Measurements from ENCODE around the gene SEL1L3.

The SEL1L3 gene

DNA sequence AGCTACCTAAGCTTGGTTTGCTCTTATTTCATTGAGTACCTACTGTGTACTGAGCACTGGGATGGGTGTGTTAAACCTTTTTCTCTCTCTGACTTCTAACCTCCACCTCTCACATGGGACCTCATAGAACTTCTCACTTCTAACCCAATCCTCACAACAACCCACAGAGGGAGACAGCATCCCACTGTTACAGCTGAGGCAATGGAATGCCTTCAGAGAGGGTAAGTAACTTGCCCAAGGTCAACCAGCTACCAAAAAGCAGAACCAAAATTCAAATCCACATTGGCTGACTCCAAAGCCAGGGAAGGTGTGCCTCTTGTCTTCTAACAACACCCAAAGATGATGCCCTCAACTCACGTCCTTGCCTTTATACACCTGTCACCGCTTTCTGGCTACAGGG lies 5.4 kb downstream of the SEL1L3 start:
- no peak for DNase-seq (ENCODE audit: insufficient read length, low spot score)
- FAIRE-seq = peak; percentile 37

DNA sequence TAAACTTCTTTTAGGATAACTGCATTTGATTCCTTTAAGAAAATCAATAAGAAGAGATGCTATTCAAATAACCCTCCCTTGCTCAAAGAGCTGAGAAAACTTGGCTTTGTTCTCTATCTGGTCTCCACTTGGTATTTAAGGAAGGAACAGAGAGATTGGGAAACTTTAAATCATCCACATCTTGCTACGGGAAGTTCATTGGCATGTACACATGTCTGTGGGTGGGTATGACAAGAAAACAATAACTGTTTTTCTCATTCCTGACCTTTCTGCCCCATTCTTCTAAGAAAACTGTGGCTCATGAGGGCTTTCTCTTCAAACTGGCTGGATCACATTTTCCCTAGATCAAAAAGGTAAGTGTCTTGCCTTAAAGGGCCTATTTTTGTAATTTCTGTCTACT lies 6.0 kb downstream of the SEL1L3 start:
- FAIRE-seq = no peak
- DNase-seq (ENCODE audit: insufficient read length, low spot score) = no peak

DNA sequence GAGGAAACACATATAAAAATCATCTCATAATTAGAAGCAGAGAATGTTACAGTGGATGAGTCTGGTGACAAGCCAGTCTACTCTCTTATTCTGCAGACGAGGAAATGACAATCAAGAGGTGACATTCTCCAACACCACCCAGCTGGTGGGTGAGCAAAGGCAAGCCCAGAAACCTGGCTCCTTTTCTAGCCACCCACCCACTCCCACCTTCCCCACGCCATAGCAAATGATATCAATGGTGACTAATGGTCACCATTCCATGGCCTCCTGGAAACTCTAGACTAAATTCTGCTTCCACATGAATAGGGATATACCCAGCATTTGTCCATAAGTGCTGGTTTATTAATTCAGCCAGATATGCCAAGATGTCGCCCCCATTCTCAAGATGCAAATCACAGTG lies 10.7 kb downstream of the SEL1L3 start:
- DNase-seq (ENCODE audit: insufficient read length, low spot score) (no peak), FAIRE-seq (peak; percentile 31)

DNA sequence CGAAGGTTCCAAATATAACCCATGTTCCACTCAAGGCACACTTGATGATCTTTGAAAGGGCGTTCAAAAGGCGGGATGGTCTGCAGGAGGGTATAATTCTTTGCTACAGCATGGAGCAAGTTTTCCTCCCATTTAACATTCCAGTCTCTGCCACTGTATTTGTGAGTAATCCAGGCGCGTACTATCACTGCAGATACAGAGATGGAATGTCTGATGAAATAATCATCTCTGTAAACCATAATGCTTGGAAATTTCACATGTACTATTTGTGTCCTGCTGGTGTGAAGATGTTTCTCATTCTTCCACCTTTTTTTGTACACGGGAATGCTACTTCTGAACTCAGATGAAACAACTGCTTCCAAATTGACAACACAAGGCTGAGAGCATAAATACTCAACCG lies 15.5 kb downstream of the SEL1L3 start:
- no peak for FAIRE-seq
- DNase-seq (ENCODE audit: insufficient read length, low spot score) = no peak

DNA sequence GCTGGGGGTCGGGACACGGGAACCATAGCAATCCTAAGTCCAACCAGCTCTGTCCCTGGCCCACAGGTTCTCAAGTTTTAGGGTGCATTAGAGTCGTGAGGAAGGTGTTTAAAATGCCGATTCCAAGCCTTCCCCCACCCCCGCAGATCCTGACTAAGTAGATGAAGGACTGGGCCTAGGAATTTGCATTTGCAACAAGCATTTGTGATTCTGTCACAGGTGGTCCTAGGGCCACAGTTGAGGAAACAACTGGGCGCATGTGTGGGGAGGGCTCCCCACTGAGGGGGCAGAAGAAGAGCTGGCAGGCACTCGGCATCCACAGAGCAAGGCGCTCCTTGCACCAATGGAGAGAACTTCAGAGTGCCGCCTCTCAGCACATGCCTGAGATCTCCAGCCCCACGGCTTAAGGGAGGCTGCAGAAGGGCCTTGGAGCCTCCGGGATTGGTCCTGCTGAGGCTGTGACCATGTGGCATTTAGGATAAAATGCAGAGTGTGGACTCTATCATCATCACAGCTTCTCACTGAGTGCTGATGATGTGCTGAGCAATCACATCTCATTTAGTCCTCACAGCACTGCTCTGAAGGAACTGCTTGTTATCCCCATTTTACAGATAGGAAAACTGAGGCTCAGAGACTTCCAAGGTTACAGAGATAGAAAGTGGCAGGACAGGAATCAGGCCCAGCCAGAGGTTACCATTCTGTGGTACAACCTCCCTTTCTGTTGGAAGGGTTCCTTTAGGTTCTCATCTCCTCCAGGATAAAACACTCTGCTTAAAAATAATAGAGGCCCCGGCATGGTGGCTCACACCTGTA lies 16.7 kb downstream of the SEL1L3 start:
- FAIRE-seq (no peak), DNase-seq (ENCODE audit: insufficient read length, low spot score) (no peak)

DNA sequence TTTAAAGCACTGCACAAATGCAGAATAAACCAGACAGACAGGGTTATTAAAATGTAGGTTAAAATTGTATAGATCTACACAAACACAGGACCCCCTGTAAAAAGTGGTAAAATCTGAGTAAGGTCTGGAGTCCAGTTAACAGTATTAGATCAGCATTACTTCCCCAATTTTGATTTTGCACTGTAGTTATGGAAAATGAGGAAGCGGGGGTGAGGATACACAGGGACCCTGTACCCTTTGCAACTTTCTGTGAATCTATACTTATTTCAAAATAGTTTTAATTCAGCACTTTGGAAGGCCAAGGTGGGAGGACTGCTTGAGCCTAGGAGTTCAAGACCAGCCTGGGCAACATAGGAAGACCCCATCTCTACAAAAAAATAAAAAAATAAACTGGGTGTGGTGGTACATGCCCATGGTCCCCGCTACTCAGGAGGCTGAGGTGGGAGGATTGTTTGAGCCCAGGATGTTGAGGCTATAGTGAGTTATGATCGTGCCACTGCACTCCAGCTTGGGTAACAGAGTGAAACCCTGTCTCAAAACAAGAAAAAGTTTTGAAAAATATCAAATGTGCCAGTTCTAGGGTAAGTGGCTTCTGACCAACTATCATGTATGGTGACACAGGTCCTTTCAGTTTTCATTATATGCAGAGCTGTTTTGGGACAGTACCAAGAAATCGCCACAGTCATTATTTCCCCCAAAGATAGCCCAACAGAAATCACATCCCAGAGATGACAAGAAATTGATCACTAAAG lies 17.7 kb downstream of the SEL1L3 start:
- no peak for DNase-seq (ENCODE audit: insufficient read length, low spot score)

DNA sequence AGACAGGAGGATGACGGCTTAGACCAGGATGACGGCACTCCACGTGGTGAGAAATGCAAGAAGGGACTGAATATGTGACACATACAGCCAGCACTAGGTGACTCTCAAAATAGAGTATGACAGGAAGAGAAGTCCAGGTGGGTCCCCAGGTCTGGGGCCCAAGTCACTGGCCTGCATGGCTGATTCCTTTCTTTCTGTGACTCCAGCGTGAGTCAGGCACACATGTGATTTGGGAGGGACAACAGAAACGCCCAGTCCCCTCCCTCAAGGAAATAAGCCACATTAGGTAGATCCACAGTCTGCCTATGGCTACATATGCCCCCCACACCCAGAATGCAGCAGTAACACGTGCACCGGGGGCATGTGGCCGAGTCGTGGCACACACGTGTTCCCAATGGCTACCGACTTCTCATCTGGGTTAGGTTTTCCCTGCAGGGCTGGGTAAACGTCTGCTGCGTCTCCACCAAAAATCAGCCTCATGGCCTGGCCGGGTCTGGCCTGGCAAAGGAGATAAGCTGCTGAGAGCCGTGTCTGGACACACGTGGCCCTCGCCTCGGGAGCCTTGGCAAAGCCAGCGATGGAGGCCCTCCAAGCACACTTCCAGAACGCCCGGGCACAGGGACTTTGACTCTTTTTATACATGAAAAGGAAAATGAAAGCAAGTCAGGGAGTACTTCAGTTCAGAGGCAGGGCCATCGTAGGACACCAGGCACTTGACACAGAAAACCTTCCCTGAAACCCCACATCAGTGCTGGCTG lies 19.3 kb downstream of the SEL1L3 start:
- FAIRE-seq (peak; percentile 53), DNase-seq (ENCODE audit: insufficient read length, low spot score) (no peak)

More for the DNA sequence above, 17.7 kb downstream of the SEL1L3 start:
- no peak for FAIRE-seq

DNA sequence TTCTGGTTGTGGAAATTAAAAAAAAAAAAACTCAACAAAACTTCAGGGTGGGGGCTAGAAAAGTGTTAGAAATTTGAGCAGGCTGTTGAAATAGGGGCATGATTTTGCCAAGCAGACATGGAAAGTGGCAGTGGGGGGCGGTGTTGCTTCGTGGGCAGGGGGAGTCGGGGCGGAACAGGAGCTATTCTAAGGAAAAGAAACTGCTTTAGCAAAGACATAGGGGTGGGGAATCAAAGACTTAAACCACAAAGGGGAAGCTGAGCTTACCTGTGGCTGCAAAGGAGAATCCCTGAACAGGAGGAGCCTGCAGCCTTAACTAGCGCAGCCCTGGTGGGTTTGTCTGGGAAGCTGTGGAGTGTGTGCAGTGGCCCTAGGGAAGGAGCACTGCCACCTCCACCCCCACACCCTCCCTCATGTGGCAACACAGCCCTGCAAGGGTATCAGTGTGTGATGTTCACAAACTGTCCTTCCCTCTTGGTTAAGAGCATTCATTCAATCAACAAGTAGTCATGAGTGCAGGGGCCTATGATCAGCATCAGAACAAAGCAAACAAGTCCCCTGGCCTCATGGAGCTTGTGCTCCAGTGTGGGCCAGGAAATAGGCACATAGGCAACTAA lies 20.5 kb downstream of the SEL1L3 start:
- DNase-seq (ENCODE audit: insufficient read length, low spot score) (no peak), FAIRE-seq (peak; percentile 88)

DNA sequence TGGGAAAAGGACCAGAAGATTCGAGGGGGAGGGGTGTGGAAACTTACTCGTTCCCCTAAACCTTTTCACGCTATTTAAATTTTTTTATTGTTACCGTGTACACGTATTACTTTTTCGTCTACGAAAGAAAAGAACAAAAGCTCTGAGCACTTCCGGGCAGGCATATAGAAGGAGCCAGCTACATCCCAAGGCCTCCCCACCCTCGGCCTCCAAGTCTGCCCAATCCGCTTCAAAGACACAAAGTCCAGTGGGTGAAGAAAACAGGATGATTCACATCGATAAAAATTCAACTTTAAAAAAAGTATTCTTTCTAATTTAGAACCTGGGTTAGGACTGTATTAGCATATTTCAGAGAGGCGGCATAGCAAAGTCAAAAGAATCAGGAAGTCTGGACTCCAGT lies 23.1 kb downstream of the SEL1L3 start:
- DNase-seq (ENCODE audit: insufficient read length, low spot score) (no peak), FAIRE-seq (no peak)

DNA sequence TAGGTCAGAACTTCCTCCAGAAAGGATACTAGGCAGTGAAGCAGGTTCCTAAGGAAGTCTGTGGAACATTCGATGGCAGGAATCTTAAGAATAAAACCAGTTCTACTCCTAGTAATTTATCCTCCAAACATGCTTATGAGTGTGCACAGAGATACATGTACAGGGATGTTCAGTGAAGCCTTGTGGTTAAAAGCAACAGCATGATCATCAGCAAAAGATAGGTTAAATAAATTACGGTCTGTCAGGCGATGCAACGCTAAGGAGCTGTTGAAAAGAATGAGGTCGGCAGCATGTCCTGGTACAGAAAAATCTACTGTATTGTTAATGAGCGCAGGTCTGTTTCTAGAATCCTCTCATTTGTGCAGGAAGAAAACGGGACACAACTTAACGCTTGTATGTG lies 23.6 kb downstream of the SEL1L3 start:
- DNase-seq (ENCODE audit: insufficient read length, low spot score) (no peak), FAIRE-seq (no peak)

DNA sequence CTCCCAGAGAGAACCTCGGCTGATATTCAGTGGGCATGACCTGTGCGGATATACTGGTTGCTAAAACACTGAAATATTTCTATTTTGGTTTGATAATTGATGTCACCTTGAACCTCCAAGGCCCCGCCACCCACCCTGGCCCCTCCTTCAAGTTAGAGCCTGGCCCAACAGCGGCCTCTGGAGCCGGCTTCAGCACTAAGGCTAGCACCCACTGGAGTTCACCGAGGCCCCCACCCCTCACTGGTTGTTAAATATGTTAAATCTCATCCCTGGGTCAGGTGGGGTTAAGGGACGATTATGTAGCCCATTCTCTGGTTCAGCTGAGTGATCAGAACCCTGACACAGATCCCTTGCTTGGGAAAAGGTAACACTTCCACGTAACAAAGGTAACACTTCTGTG lies 24.3 kb downstream of the SEL1L3 start:
- FAIRE-seq = no peak
- DNase-seq (ENCODE audit: insufficient read length, low spot score) = no peak

DNA sequence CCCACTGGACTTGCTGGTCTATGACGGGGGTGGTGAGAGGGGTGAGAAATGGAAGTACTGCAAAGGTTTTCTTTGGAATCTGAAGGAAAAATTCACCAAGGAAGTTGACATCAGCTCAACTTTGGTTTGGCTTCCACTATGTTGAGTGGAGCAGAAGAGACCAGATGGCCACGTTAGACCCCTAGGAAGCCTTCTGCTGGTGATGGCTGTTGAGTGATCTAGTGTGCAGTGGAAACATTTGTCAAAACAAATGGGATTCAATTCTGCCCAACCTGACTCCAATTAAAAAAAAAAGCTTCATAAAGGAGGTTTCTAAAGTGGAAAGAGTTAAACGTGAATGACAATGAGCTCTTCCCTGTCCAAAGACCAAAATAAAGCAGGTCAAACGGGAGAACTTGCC lies 25.7 kb downstream of the SEL1L3 start:
- DNase-seq (ENCODE audit: insufficient read length, low spot score) = no peak
- no peak for FAIRE-seq

DNA sequence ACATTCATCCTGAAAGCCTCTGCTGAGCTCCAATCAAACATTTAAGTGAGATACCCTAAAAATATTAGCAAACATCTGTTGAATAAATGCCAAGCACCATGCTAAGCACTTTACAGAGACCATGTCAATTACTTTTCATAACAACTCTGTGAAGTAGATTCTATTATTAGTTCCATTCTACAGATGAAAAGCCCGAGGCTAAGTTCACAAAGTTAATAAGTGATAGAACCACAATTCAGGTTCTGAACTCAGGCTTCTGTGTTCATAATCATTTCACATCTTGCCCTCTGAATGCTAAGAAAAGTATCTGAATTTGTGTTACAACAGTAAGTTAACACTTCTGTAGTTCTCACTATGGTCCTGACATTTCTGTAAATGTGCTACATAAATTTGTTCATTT lies 27.4 kb downstream of the SEL1L3 start:
- DNase-seq (ENCODE audit: insufficient read length, low spot score) = no peak
- FAIRE-seq = peak; percentile 60

DNA sequence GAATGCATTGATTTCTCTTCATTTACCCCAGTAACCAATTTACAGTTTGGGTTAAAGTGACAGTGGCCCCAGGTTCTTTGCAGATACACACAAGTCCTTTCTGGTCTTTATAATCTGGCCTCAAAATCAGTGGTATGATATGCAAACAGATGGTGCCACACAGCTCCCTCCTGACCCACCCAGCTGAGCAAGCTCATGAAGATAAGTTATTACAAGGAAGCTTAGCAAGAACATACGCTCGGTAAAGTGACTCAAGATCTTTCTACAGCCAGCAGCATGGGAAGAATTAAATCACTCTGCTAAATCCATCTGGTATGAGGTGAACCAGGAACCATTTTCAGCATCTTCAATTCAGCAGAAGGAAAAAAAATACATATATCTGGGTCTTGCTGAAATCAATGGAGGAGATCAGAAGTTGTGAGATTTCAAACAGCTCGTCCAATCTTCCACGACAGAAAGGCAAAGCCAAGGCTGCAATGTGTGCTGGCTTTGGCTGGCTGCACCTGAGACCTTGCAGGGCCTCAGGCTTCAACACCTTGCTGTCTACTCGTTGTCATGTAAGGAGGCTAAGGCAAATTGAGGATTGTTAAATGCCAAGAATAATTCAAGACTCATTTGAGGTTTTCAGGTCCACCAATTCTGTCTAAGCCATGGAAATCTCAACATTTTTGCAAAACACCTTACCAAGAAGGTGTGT lies 28.2 kb downstream of the SEL1L3 start:
- DNase-seq (ENCODE audit: insufficient read length, low spot score) (no peak), FAIRE-seq (no peak)

DNA sequence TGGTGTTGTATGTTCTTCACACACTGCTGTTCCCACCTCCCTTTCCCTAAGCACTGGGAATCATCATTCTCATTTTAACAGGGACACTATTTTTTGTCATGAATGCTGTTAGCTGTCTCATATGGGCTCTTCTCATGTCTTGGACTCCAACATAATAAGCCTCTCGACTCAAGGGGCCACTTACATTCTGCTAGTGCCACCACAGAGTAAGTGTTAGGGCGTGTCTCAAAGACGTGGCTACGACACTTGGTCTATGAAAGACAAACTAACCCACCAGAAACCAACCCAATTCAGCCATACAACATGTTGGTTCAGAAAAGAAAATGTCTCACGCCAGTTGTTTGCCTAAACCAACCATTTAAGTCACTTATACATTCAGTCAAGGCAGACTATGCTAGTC lies 32.2 kb downstream of the SEL1L3 start:
- FAIRE-seq = no peak
- no peak for DNase-seq (ENCODE audit: insufficient read length, low spot score)

DNA sequence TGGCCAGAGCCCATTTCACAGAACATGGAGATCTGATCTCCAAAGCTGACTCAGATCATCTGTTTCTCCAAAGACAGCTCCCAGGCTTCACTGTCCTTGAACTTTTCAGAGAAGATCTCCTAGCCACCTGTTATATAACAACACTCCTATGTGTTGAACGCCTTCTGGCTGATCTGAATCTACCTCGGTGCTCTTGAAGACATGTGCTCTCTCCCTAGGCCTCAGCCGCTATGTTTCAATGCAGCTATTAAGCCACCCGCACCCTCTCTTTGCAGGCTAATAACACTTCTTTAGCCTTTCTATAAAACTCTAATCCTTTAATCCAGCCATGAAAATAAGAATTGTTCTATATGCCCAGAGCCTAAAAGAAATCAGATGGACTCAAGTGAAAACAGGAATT lies 34.9 kb downstream of the SEL1L3 start:
- no peak for FAIRE-seq

DNA sequence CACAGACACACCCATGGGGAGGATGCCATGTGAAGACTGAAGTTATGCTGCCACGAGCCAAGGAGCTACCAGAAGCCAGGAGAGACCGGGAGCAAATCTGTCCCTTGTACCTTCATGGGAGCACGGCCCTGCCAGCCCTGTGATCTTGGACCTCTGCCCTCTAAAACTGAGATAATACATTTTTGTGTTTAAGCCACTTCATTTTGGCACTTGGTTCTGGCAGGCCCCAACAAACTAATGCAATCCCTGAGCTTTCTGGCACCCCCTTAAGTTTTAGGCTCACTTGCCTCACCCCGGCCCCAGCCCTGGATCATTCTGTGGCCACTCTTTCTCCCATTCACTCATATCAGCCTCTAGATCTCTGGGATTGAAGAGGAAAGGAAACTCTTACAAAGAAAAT lies 35.4 kb downstream of the SEL1L3 start:
- no peak for DNase-seq (ENCODE audit: insufficient read length, low spot score)
- FAIRE-seq = no peak

More for the DNA sequence above, 34.9 kb downstream of the SEL1L3 start:
- DNase-seq (ENCODE audit: insufficient read length, low spot score) = no peak

DNA sequence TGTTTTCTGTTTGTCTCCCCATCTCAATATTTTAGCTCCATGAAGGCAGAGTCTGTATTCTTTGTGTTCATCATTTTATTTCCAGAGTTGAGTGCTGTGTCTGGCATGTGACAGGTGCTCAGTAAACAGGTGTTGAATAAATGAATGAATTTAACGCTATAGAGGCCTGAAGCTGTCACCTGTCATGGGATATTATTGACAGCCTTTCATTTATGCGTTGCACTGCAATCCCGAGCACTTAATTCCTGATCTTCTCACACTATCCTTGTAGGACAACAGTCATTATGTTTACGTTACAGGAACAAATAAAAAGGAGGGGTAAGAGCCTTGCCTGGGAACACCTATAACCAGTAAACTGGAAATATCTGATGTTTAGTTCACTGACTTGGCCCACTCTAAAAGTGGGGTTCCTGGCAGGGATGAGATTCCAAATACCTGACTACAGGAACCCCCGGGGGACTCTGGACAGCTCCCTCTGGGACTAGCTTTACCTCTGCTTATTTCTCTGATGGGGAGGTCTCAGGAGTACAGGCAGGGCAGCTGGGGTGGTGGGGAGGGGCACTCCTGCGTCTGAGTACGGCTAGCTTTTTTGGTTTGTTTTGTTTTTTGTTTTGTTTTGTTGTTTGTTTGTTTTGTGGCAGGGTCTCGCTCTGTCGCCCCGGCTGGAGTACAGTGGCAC lies 36.6 kb downstream of the SEL1L3 start:
- DNase-seq (ENCODE audit: insufficient read length, low spot score) (no peak), FAIRE-seq (no peak)

DNA sequence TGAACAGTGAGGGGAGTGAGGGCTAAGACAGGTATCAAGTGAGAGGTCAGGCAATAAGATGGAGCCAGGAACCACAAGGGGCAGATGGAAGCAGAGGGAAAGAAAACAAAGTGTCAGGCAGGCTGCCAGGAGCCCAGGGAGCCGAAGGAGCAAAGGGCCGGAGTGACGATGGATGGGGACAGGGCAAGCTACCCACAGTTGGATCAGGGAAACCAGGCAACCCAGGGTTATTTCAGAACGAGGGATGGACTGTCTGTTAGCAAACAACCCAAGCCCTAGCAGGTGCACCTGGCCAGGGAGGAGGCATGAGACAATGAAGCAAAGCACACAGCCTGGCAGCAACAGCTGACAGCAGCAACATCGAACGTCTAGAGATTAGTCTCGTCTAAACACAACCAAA lies 39.2 kb downstream of the SEL1L3 start:
- no peak for FAIRE-seq
- no peak for DNase-seq (ENCODE audit: insufficient read length, low spot score)

DNA sequence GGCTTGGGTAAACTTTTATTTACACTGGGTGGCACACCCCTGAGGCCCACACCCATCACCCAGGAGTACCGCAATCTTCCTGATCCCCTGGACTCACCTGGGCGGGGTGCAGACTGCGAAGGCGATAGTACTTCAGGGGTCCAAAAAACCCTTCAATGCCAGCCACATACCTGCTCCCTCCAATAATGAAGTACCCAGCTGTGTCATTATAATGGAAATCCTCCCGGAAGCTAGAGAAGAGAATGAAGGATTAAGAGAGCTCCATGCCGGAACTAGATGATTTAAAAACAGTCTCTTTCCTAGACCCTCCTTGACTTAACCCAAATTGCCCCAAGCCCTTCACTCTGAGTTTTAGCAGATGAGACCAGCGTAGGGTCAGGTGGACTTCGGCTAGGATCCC lies 40.9 kb downstream of the SEL1L3 start:
- no peak for FAIRE-seq
- no peak for DNase-seq (ENCODE audit: insufficient read length, low spot score)

Measured in GM19239 (cell line).